ENCODE data around the gene PKP1. TPM values are rescaled to one million over a fixed set of nuclear protein-coding genes. Genes with fewer than 3 reads are reported as not detected.

PKP1 gene
- total RNA-seq, 2 donors from 2014 or later: 0.18 to 0.44 TPM

DNA sequence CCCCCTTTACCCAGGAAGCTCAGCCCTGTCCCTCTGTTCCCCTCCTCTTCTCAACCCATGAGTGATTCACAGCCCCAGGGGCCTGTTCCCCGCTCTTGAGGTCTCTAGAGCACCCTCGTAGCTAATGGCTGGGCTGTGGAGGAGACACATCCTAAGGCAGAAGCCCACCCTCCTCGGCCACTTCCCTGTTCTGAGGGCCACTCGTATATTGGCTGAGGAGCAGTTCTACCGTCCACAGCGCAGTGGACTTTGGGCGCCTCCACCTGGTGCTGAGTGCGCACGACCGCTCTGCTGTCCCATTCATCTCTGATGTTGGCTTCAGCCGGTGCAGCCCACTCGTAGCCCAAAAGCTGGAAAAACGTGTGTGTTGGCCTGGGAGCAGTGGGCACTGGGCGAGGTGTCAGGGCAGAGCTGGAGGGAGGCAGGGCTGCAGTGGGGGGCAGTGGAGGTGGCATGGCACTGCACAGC is 24.5 kb upstream of the PKP1 start:
- Histone ChIP-seq H3K4me3 (ENCODE audit: low read length) (no peak overlapping the region), H3K27me3 (ENCODE audit: control insufficient read depth, insufficient read depth, low read length, poor library complexity, severe bottlenecking) (peaks cover 18% of the 10 kb centered on the region), H3K36me3 (ENCODE audit: control insufficient read depth, insufficient read depth, low read length) (no peaks in the 10 kb centered on the region), H3K27ac (ENCODE audit: low read depth, low read length) (no peak overlapping the region), H3K4me1 (ENCODE audit: control insufficient read depth, insufficient read depth, low read length) (no peaks in the 10 kb centered on the region), H3K9ac (ENCODE audit: extremely low read depth, low read length, poor library complexity, severe bottlenecking) (no peak overlapping the region), H3K9me3 (ENCODE audit: control insufficient read depth, low read length) (no peaks in the 10 kb centered on the region)
- Mint-ChIP-seq H3K27ac (no peak overlapping the region), H3K9me3 (no peaks in the 10 kb centered on the region), H3K27me3 (ENCODE audit: insufficient read depth) (peaks cover 29% of the 10 kb centered on the region), H3K4me3 (no peak overlapping the region), H3K4me1 (peaks cover 4% of the 10 kb centered on the region), H3K36me3 (ENCODE audit: low read depth) (no peaks in the 10 kb centered on the region)
- TF ChIP-seq, protein P1, sequence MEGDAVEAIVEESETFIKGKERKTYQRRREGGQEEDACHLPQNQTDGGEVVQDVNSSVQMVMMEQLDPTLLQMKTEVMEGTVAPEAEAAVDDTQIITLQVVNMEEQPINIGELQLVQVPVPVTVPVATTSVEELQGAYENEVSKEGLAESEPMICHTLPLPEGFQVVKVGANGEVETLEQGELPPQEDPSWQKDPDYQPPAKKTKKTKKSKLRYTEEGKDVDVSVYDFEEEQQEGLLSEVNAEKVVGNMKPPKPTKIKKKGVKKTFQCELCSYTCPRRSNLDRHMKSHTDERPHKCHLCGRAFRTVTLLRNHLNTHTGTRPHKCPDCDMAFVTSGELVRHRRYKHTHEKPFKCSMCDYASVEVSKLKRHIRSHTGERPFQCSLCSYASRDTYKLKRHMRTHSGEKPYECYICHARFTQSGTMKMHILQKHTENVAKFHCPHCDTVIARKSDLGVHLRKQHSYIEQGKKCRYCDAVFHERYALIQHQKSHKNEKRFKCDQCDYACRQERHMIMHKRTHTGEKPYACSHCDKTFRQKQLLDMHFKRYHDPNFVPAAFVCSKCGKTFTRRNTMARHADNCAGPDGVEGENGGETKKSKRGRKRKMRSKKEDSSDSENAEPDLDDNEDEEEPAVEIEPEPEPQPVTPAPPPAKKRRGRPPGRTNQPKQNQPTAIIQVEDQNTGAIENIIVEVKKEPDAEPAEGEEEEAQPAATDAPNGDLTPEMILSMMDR (conservative IDR thresholded peaks at IDR 0.05): no peak
- DNase-seq: peak; percentile 52
- 94 to 98% methylated on average over 7 to 14 of the region's 14 CpGs for WGBS, 2 experiments (ENCODE audit: insufficient coverage in 1 of 2, insufficient read length in 1 of 2)

DNA sequence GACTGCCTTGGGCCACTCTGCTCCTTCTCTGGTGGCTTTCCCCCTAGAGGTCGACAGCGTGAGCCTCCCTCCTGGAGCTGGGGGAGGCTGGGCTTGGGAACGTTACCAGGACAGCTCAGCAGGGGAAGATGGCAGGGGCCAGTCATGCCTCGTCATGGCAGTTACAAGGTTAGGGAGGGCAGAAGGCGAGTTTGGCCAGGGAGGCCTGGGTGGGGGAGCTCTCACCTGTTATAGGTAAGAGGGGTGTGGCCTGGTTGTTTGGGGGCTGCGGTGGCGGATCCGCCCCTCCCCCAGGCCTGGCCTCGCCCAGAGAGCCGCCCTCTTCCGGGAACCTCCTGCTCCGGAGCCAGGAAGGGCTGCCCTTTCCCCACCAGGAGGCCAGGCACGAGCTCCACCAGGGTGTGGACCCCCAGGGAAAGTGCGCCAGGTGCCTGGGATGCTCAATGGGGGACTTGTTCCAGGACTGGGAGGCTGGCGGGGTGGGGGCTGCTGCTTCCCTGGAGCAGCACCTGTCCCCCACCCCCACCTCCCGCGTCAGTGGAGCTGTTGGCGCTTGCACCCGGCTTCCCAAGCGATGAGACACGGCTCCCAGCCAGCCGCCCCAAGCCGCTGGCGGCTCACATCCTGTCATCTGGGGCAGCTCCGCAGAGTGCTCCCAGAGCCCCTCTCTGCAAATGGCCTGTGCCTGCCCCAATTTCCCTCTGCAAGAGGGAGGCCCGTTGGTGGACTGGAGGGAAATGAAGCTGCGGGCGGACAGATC is 23.6 kb upstream of the PKP1 start:
- Histone ChIP-seq H3K4me1 (ENCODE audit: control insufficient read depth, insufficient read depth, low read length) (no peaks in the 10 kb centered on the region), H3K4me3 (ENCODE audit: low read length) (no peak overlapping the region), H3K9me3 (ENCODE audit: control insufficient read depth, low read length) (no peaks in the 10 kb centered on the region), H3K27me3 (ENCODE audit: control insufficient read depth, insufficient read depth, low read length, poor library complexity, severe bottlenecking) (peaks cover 22% of the 10 kb centered on the region), H3K27ac (ENCODE audit: low read depth, low read length) (no peak overlapping the region), H3K36me3 (ENCODE audit: control insufficient read depth, insufficient read depth, low read length) (no peaks in the 10 kb centered on the region), H3K9ac (ENCODE audit: extremely low read depth, low read length, poor library complexity, severe bottlenecking) (no peak overlapping the region)
- 36 to 37% methylated on average over 12 to 28 of the region's 28 CpGs for WGBS, 2 experiments (ENCODE audit: insufficient coverage in 1 of 2, insufficient read length in 1 of 2)
- DNase-seq: peak; percentile 89
- TF ChIP-seq, protein P1 (conservative IDR thresholded peaks at IDR 0.05): peak; percentile 61
- Mint-ChIP-seq H3K36me3 (ENCODE audit: low read depth) (no peaks in the 10 kb centered on the region), H3K27ac (no peak overlapping the region), H3K27me3 (ENCODE audit: insufficient read depth) (peaks cover 34% of the 10 kb centered on the region), H3K4me3 (peak overlapping the region; percentile 58), H3K9me3 (no peaks in the 10 kb centered on the region), H3K4me1 (peaks cover 4% of the 10 kb centered on the region)

DNA sequence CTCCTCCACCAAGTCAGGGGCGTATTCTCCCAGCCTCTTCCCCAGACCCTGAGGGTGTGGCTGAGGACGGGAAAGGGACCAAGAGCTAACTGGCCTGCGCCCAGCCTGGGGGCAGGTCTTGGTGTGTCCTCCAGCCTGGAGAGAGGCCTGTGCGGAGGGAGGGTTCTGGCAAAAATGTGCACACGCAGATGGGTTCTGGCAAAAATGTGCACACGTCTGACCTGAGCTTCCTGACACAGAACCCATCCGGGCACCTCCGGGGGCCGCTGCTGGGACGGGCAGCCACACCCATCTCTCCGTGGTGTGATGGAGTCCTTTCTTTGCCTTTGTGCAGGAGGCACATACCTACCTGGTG is 23.1 kb upstream of the PKP1 start:
- Histone ChIP-seq H3K27me3 (ENCODE audit: control insufficient read depth, insufficient read depth, low read length, poor library complexity, severe bottlenecking) (peaks cover 27% of the 10 kb centered on the region), H3K36me3 (ENCODE audit: control insufficient read depth, insufficient read depth, low read length) (no peaks in the 10 kb centered on the region), H3K4me3 (ENCODE audit: low read length) (no peak overlapping the region), H3K9ac (ENCODE audit: extremely low read depth, low read length, poor library complexity, severe bottlenecking) (no peak overlapping the region), H3K9me3 (ENCODE audit: control insufficient read depth, low read length) (no peaks in the 10 kb centered on the region), H3K4me1 (ENCODE audit: control insufficient read depth, insufficient read depth, low read length) (no peaks in the 10 kb centered on the region), H3K27ac (ENCODE audit: low read depth, low read length) (no peak overlapping the region)
- no peak for DNase-seq
- Mint-ChIP-seq H3K36me3 (ENCODE audit: low read depth) (no peaks in the 10 kb centered on the region), H3K4me1 (peaks cover 4% of the 10 kb centered on the region), H3K27ac (no peak overlapping the region), H3K9me3 (no peaks in the 10 kb centered on the region), H3K27me3 (ENCODE audit: insufficient read depth) (peaks cover 34% of the 10 kb centered on the region), H3K4me3 (peak overlapping the region; percentile 58)
- TF ChIP-seq, protein P1 (conservative IDR thresholded peaks at IDR 0.05): no peak
- WGBS, 2 experiments (ENCODE audit: insufficient coverage in 1 of 2, insufficient read length in 1 of 2): 77 to 84% methylated on average over 9 to 11 of the region's 11 CpGs

Data from endodermal cell (in vitro differentiated cells).